HepG2 (cell line): ENCODE results near the gene GRHPR. TPM values are rescaled to one million over a fixed set of nuclear protein-coding genes. Genes with fewer than 3 reads are reported as not detected.

Experiments
- ATF2 ChIP-seq: sonication (generic); formaldehyde crosslinking; IDR thresholded peaks from 2 replicates; pipeline ENCODE4 v1.4.0; 2020; ENCODE audit warnings: missing genetic modification reagents
- CBX1 ChIP-seq: IDR thresholded peaks from one replicate; pipeline ENCODE4 v1.6.1; 2016; ENCODE audit warnings: antibody characterized with exemption, low read depth
- CERS6 ChIP-seq: sonication (generic); formaldehyde crosslinking; IDR thresholded peaks from 2 replicates; pipeline ENCODE4 v1.5.0; 2020; ENCODE audit warnings: missing genetic modification reagents
- CSRNP1 ChIP-seq: sonication (generic); formaldehyde crosslinking; IDR thresholded peaks from 2 replicates; pipeline ENCODE4 v1.8.1; 2023; ENCODE audit warnings: mild to moderate bottlenecking, missing genetic modification reagents
- MAFG ChIP-seq: sonication (generic); formaldehyde crosslinking; IDR thresholded peaks from 2 replicates; pipeline ENCODE4 v1.5.1; 2020; ENCODE audit warnings: mild to moderate bottlenecking, missing genetic modification reagents
- MTA3 ChIP-seq: sonication (generic); formaldehyde crosslinking; IDR thresholded peaks from 2 replicates; pipeline ENCODE4 v1.4.0; 2020; ENCODE audit warnings: missing genetic modification reagents
- MTF2 ChIP-seq: sonication (generic); formaldehyde crosslinking; IDR thresholded peaks from 2 replicates; pipeline ENCODE4 v1.5.0; 2020; ENCODE audit warnings: missing genetic modification reagents, borderline replicate concordance
- REL ChIP-seq: sonication (generic); formaldehyde crosslinking; conservative IDR thresholded peaks from 2 replicates; pipeline ENCODE4 v1.8.0; 2022; ENCODE audit warnings: mild to moderate bottlenecking, missing genetic modification reagents, moderate library complexity
- TBL1XR1 ChIP-seq: fragments of 150-350 bp; IDR thresholded peaks from 2 replicates; pipeline ENCODE4 v1.6.1; 2014; ENCODE audit warnings: borderline replicate concordance, low read length; ENCODE audit not compliant: partially characterized antibody
- TGIF2 ChIP-seq: IDR thresholded peaks from 2 replicates; pipeline ENCODE4 v1.6.1; 2016; ENCODE audit warnings: control low read depth, missing compliant biosample characterization
- U2AF1 ChIP-seq: fragments of 200-400 bp; formaldehyde crosslinking; optimal IDR thresholded peaks from 2 replicates; pipeline ENCODE3; 2017; ENCODE audit warnings: mild to moderate bottlenecking, low read depth, low read length
- YEATS2 ChIP-seq: sonication (generic); formaldehyde crosslinking; IDR thresholded peaks from 2 replicates; pipeline ENCODE4 v1.4.0; 2020; ENCODE audit warnings: missing genetic modification reagents, borderline replicate concordance
- ZNF121 ChIP-seq: sonication (generic); formaldehyde crosslinking; IDR thresholded peaks from 2 replicates; pipeline ENCODE4 v1.5.0; 2020; ENCODE audit warnings: mild to moderate bottlenecking, missing genetic modification reagents
- ZNF329 ChIP-seq: sonication (generic); formaldehyde crosslinking; IDR thresholded peaks from 2 replicates; pipeline ENCODE4 v1.9.0; 2021; ENCODE audit warnings: low read depth, mild to moderate bottlenecking, missing genetic modification reagents
- ZNF512B ChIP-seq: sonication (generic); formaldehyde crosslinking; IDR thresholded peaks from 2 replicates; pipeline ENCODE4 v1.5.1; 2020; ENCODE audit warnings: missing genetic modification reagents, mild to moderate bottlenecking, borderline replicate concordance
- polyA plus RNA-seq, 8 experiments: library from polyadenylated mRNA; depleted of rRNA in 3 of 8; stranded (reverse) in 7 of 8; unstranded in 1 of 8; fragments of >200 nt; fragmentation: Illumina TruSeq in 4 of 8; extraction: Trizol in 4 of 8; gene quantifications; 2 replicates each; pipeline versions ENCODE4 v1.2.1 to v1.2.3, GENCODE V29; 2011 to 2016; ENCODE audit warnings: low read depth in 4 of 8, missing spikeins in 1 of 8, mixed read lengths in 1 of 8; ENCODE audit not compliant: insufficient read depth in 1 of 8
- total RNA-seq, 5 experiments: library from RNA; depleted of rRNA; stranded (reverse); fragments of >200 nt; fragmentation: Illumina TruSeq; extraction: Trizol; gene quantifications; 2 replicates each; pipeline ENCODE4 v1.2.3, GENCODE V29; 2016; ENCODE audit warnings: low read depth in 1 of 5
- TF ChIP-seq, protein P1 (sequence below): sonication (generic); formaldehyde crosslinking; IDR thresholded peaks from 2 replicates; pipeline ENCODE4 v1.4.0; 2020; ENCODE audit warnings: mild to moderate bottlenecking, missing genetic modification reagents
- TF ChIP-seq, protein P2 (sequence below): sonication (generic); formaldehyde crosslinking; IDR thresholded peaks from 2 replicates; pipeline ENCODE4 v1.4.0; 2020; ENCODE audit warnings: missing genetic modification reagents, borderline replicate concordance

Gene GRHPR
- total and polyA plus RNA-seq, 2 of the 13 experiments (the other 11 are each of a cell fraction or from before 2014, with no cell fraction given): 113 to 115 TPM

DNA sequence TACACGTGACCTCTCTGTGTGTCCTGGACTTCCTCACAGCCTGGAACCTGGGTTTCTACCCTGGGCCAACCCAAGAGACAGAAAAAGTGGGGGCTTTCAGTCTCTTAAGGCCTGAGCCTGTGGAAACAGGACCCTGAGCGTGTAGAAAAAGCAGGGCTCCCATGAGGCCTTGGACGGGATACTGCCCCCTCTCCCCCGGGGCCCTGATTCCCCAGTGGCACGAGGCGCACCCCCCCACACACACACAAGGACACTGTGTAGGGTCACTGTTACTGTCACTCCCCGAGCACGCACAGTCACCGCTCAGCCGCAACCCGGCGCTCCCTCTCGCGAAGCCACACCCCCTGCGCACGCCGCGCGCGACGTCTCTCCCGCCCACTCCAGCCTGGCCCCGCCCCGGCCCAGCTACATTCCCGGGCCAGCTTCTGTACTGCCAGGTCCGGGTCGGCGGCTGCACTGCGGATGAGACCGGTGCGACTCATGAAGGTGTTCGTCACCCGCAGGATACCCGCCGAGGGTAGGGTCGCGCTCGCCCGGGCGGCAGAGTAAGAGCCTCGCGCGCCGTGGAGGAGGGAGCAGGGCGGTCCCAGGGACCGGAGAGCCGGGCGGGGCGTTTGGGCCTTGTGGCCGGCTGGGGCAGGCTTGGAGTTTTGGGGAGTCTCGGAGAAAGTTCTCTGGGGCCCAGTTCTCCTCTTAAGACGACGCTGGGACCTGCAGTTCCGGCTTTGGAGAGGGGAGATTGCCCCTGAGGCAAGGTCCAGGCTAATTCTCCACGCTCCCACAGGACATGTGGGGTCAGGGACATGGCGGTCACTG is at the start of gene GRHPR (continued):
- TF ChIP-seq, protein P1, sequence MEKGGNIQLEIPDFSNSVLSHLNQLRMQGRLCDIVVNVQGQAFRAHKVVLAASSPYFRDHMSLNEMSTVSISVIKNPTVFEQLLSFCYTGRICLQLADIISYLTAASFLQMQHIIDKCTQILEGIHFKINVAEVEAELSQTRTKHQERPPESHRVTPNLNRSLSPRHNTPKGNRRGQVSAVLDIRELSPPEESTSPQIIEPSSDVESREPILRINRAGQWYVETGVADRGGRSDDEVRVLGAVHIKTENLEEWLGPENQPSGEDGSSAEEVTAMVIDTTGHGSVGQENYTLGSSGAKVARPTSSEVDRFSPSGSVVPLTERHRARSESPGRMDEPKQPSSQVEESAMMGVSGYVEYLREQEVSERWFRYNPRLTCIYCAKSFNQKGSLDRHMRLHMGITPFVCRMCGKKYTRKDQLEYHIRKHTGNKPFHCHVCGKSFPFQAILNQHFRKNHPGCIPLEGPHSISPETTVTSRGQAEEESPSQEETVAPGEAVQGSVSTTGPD (CRISPR knock-in tag): no peak
- TF ChIP-seq U2AF1 (no peak), ATF2 (peak; percentile 17; the same call in 1 of the 2 replicates), TBL1XR1 (no peak), CBX1 (peak; percentile 23), ZNF512B (no peak), YEATS2 (CRISPR knock-in tag) (no peak), TGIF2 (CRISPR knock-in tag) (peak; percentile 16; the same call in 1 of the 2 replicates), MTA3 (CRISPR knock-in tag) (no peak), MAFG (no peak), ZNF329 (CRISPR knock-in tag) (no peak), MTF2 (peak; percentile 68; the same call in 1 of the 2 replicates), CSRNP1 (CRISPR knock-in tag) (peak; percentile 65; the same call in 1 of the 2 replicates), ZNF121 (CRISPR knock-in tag) (peak; percentile 78; the same call in 1 of the 2 replicates), REL (0 out of 2 replicates have a peak, but pooled peaks have one; percentile 68), CERS6 (CRISPR knock-in tag) (no peak)
- TF ChIP-seq, protein P2, sequence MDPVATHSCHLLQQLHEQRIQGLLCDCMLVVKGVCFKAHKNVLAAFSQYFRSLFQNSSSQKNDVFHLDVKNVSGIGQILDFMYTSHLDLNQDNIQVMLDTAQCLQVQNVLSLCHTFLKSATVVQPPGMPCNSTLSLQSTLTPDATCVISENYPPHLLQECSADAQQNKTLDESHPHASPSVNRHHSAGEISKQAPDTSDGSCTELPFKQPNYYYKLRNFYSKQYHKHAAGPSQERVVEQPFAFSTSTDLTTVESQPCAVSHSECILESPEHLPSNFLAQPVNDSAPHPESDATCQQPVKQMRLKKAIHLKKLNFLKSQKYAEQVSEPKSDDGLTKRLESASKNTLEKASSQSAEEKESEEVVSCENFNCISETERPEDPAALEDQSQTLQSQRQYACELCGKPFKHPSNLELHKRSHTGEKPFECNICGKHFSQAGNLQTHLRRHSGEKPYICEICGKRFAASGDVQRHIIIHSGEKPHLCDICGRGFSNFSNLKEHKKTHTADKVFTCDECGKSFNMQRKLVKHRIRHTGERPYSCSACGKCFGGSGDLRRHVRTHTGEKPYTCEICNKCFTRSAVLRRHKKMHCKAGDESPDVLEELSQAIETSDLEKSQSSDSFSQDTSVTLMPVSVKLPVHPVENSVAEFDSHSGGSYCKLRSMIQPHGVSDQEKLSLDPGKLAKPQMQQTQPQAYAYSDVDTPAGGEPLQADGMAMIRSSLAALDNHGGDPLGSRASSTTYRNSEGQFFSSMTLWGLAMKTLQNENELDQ: no peak
